IMR-90 (cell line): ENCODE data around the gene SRBD1. TPM values are rescaled to one million over a fixed set of nuclear protein-coding genes. Genes with fewer than 3 reads are reported as not detected.

Experiments
- ATAC-seq: fragments of 200-7000 bp; cut with Tn5 transposase; 2 replicates; pipeline ENCODE4 v1.9.1; 2020; ENCODE audit warnings: low read depth, mild to moderate bottlenecking, moderate library complexity
- BruUV-seq: library from RNA; stranded (reverse); fragments of 400-500 nt; replicated peaks from 2 replicates; lab custom pipeline; 2021; lab: Mats Ljungman, UMichigan
- CTCF ChIA-PET: fragments of 300-600 bp; formaldehyde crosslinking; extraction: SDS; loops from one replicate; lab custom pipeline; 2021; ENCODE audit warnings: antibody characterized with exemption; lab: Yijun Ruan, JAX
- POLR2A ChIA-PET: fragments of 300-600 bp; sonication (Branson Sonifier 250); formaldehyde crosslinking; loops from one replicate; lab custom pipeline; 2022; ENCODE audit warnings: antibody characterized with exemption; ENCODE audit not compliant: unreplicated experiment; lab: Charles Lee
- DNase-seq: peaks from one replicate; pipeline ENCODE4 v3.0.0; 2013
- H2AFZ ChIP-seq: replicated peaks from 2 replicates; pipeline ENCODE3; 2013; ENCODE audit warnings: low read length, mild to moderate bottlenecking; ENCODE audit not compliant: poor library complexity
- H2AK5ac ChIP-seq: 2 replicates; pipeline ENCODE4 v1.6.1; 2013; ENCODE audit warnings: low read depth, low read length, inconsistent platforms
- H2AK9ac ChIP-seq: replicated peaks from 2 replicates; pipeline ENCODE3; 2013; ENCODE audit warnings: mild to moderate bottlenecking, low read depth, low read length, moderate library complexity; ENCODE audit not compliant: poor library complexity
- H2BK120ac ChIP-seq: 2 replicates; pipeline ENCODE4 v1.6.1; 2013; ENCODE audit warnings: low read depth, low read length, inconsistent platforms
- H2BK15ac ChIP-seq: 3 replicates; pipeline ENCODE4 v1.6.1; 2013; ENCODE audit warnings: low read depth, low read length, inconsistent platforms
- H2BK20ac ChIP-seq: 2 replicates; pipeline ENCODE4 v1.6.1; 2013; ENCODE audit warnings: low read depth, mild to moderate bottlenecking, inconsistent platforms, low read length, moderate library complexity
- H2BK5ac ChIP-seq: 2 replicates; pipeline ENCODE4 v1.6.1; 2013; ENCODE audit warnings: mild to moderate bottlenecking, low read depth, low read length, inconsistent platforms; ENCODE audit not compliant: poor library complexity, severe bottlenecking
- H3K14ac ChIP-seq: replicated peaks from 2 replicates; pipeline ENCODE4 v1.6.1; 2013; ENCODE audit warnings: low read depth, low read length, inconsistent platforms
- H3K18ac ChIP-seq: 2 replicates; pipeline ENCODE4 v1.6.1; 2013; ENCODE audit warnings: low read depth, low read length, control low read depth
- H3K23ac ChIP-seq: 2 replicates; pipeline ENCODE4 v1.6.1; 2013; ENCODE audit warnings: low read depth, low read length, inconsistent platforms
- H3K27ac ChIP-seq: 2 replicates; pipeline ENCODE4 v1.5.1; 2013; ENCODE audit warnings: mild to moderate bottlenecking, control low read depth, low read length; ENCODE audit not compliant: insufficient read depth
- H3K27me3 ChIP-seq: 2 replicates; pipeline ENCODE4 v1.6.1; 2013; ENCODE audit warnings: low read length; ENCODE audit not compliant: control insufficient read depth, insufficient read depth
- H3K36me3 ChIP-seq: 2 replicates; pipeline ENCODE4 v1.6.1; 2013; ENCODE audit warnings: low read length, mixed read lengths; ENCODE audit not compliant: control insufficient read depth, insufficient read depth
- H3K4ac ChIP-seq: 2 replicates; pipeline ENCODE4 v1.6.1; 2013; ENCODE audit warnings: low read depth, low read length, inconsistent platforms
- H3K4me1 ChIP-seq: 2 replicates; pipeline ENCODE4 v1.6.1; 2013; ENCODE audit warnings: low read length, mixed read lengths; ENCODE audit not compliant: control insufficient read depth, insufficient read depth
- H3K4me2 ChIP-seq: 2 replicates; pipeline ENCODE4 v1.6.1; 2013; ENCODE audit warnings: low read depth, mild to moderate bottlenecking, control low read depth, low read length, moderate library complexity
- H3K4me3 ChIP-seq: 2 replicates; pipeline ENCODE4 v1.5.1; 2013; ENCODE audit warnings: low read depth, mild to moderate bottlenecking, control low read depth, low read length, moderate library complexity; ENCODE audit not compliant: insufficient read depth
- H3K56ac ChIP-seq: 2 replicates; pipeline ENCODE4 v1.6.1; 2013; ENCODE audit warnings: low read length, inconsistent platforms; ENCODE audit not compliant: insufficient read depth; ENCODE audit errors: extremely low read depth
- H3K79me1 ChIP-seq, 2 experiments: 2 replicates each; pipeline ENCODE4 v1.6.1; 2013; ENCODE audit warnings: low read length in 2 of 2, inconsistent platforms in 1 of 2, low read depth in 1 of 2
- H3K9ac ChIP-seq: 2 replicates; pipeline ENCODE4 v1.6.1; 2013; ENCODE audit warnings: low read depth, low read length, control low read depth
- H3K9me1 ChIP-seq: 2 replicates; pipeline ENCODE4 v1.6.1; 2013; ENCODE audit warnings: low read length, inconsistent platforms; ENCODE audit not compliant: insufficient read depth
- H3K9me3 ChIP-seq: 2 replicates; pipeline ENCODE4 v1.6.1; 2013; ENCODE audit warnings: low read length; ENCODE audit not compliant: control insufficient read depth, insufficient read depth
- H4K20me1 ChIP-seq: 2 replicates; pipeline ENCODE4 v1.6.1; 2013; ENCODE audit warnings: low read length, inconsistent platforms; ENCODE audit not compliant: insufficient read depth
- H4K5ac ChIP-seq: 2 replicates; pipeline ENCODE4 v1.6.1; 2013; ENCODE audit warnings: mild to moderate bottlenecking, low read depth, low read length, control low read depth
- H4K8ac ChIP-seq, 2 experiments: 2 replicates each; pipeline ENCODE4 v1.6.1; 2013; ENCODE audit warnings: low read depth in 2 of 2, low read length in 2 of 2, control low read depth in 1 of 2, inconsistent platforms in 1 of 2
- H4K91ac ChIP-seq: 2 replicates; pipeline ENCODE4 v1.6.1; 2013; ENCODE audit warnings: low read depth, low read length, inconsistent platforms; ENCODE audit not compliant: insufficient read depth
- BHLHE40 ChIP-seq: fragments of 150-350 bp; IDR thresholded peaks from 2 replicates; pipeline ENCODE4 v1.6.1; 2016; ENCODE audit warnings: mild to moderate bottlenecking, low read depth, low read length
- CEBPB ChIP-seq: IDR thresholded peaks from 2 replicates; pipeline ENCODE4 v1.6.1; 2012; ENCODE audit warnings: low read depth, low read length, improper control_type of control experiment
- ELK1 ChIP-seq: fragments of 150-350 bp; IDR thresholded peaks from 2 replicates; pipeline ENCODE4 v1.6.1; 2016; ENCODE audit warnings: low read depth, mild to moderate bottlenecking, low read length, moderate library complexity, borderline replicate concordance
- FOS ChIP-seq: fragments of 150-350 bp; IDR thresholded peaks from 2 replicates; pipeline ENCODE4 v1.6.1; 2016; ENCODE audit warnings: low read depth, low read length
- MAFK ChIP-seq: IDR thresholded peaks from 2 replicates; pipeline ENCODE4 v1.6.1; 2012; ENCODE audit warnings: low read depth, low read length, improper control_type of control experiment
- MAZ ChIP-seq: IDR thresholded peaks from 2 replicates; pipeline ENCODE4 v1.6.1; 2012; ENCODE audit warnings: low read depth, mild to moderate bottlenecking, low read length, improper control_type of control experiment, moderate library complexity, borderline replicate concordance
- MXI1 ChIP-seq: IDR thresholded peaks from 2 replicates; pipeline ENCODE4 v1.6.1; 2012; ENCODE audit warnings: low read depth, mild to moderate bottlenecking, low read length, moderate library complexity, borderline replicate concordance
- POLR2A ChIP-seq: IDR thresholded peaks from 2 replicates; pipeline ENCODE4 v1.6.1; 2012; ENCODE audit warnings: mild to moderate bottlenecking, low read depth, low read length
- RAD21 ChIP-seq: IDR thresholded peaks from 2 replicates; pipeline ENCODE4 v1.6.1; 2012; ENCODE audit warnings: low read length, improper control_type of control experiment
- RCOR1 ChIP-seq: IDR thresholded peaks from 2 replicates; pipeline ENCODE4 v1.6.1; 2012; ENCODE audit warnings: mild to moderate bottlenecking, low read length, improper control_type of control experiment; ENCODE audit not compliant: insufficient replicate concordance
- WGBS, 2 experiments: methylation state at CpG; one replicate each; pipeline versions ENCODE4 v1.1.5 to v1.1.7; 2013; ENCODE audit warnings: missing lambda C conversion rate in 2 of 2; ENCODE audit not compliant: insufficient read length in 1 of 2; ENCODE audit errors: extremely low coverage in 2 of 2; 5-methylcytosine and 5-hydroxymethylcytosine counted together
- dilution Hi-C: fragments of 300-500 bp; cut with HindIII; formaldehyde crosslinking; loops from one replicate; pipeline ENCODE4 v1.14.3; 2018; ENCODE audit warnings: low sequenced_read_pairs; ENCODE audit not compliant: unreplicated experiment
- in situ Hi-C: fragments of 300-500 bp; cut with MboI; formaldehyde crosslinking; loops from 3 replicates; pipeline ENCODE4 v1.14.3; 2019; ENCODE audit warnings: low sequenced_read_pairs, inconsistent platforms, mixed read lengths
- intact Hi-C: fragments of 100-400 bp; cut with micrococcal nuclease; formaldehyde crosslinking; loops from 2 replicates; pipeline ENCODE4 v1.10.0; 2022
- polyA plus RNA-seq, 3 experiments: library from polyadenylated mRNA; depleted of rRNA; stranded (reverse); fragments of >200 nt; gene quantifications; 2 replicates each; pipeline ENCODE4 v1.2.3, GENCODE V29; 2012; ENCODE audit warnings: low replicate concordance in 1 of 3
- total RNA-seq: library from RNA; depleted of rRNA; stranded (reverse); fragments of >200 nt; gene quantifications from 2 replicates; pipeline ENCODE4 v1.2.3, GENCODE V29; 2012
- TF ChIP-seq, protein P1 (sequence below): fragments of 150-350 bp; IDR thresholded peaks from 2 replicates; pipeline ENCODE4 v1.6.1; 2017; ENCODE audit warnings: mild to moderate bottlenecking, antibody characterized with exemption, low read length, low read depth
- TF ChIP-seq, protein P2 (sequence below): conservative IDR thresholded peaks from 2 replicates; pipeline ENCODE4 v1.5.1; 2012; ENCODE audit warnings: mild to moderate bottlenecking, low read depth, low read length, improper control_type of control experiment

SRBD1 gene
- total and polyA plus RNA-seq, 2 of the 4 experiments (the other 2 are of a cell fraction), result 3.5 to 14.7 TPM

- ChIA-PET POLR2A (no interaction called here), CTCF (no interaction called here)
- intact Hi-C loops (loop anchor here (5.0 kb wide), 1 partner anchor 718 kb away; no protein-coding TSS in a partner anchor), in situ Hi-C loops (loop anchor here (25.0 kb wide), 1 partner anchor 678 kb away; no protein-coding TSS in a partner anchor), dilution Hi-C loops (loop anchor here (25.0 kb wide), 1 partner anchor 303 kb away; no protein-coding TSS in a partner anchor)
- no peaks in the 10 kb centered on the region for H3K36me3 ChIP-seq
- H4K20me1 ChIP-seq, result no peaks in the 10 kb centered on the region
- H3K79me1 ChIP-seq, result no peaks in the 10 kb centered on the region
- no peak overlapping the region for H3K23ac ChIP-seq
- H3K27ac ChIP-seq, result no peak overlapping the region
- H3K56ac ChIP-seq, result no peak overlapping the region
- 0 out of 2 replicates have a peak, but pooled peaks cover 2% of the 10 kb centered on the region for H3K9me3 ChIP-seq
- no peak overlapping the region for H2AK9ac ChIP-seq
- no peak for ATAC-seq
- no peak overlapping the region for H2AK5ac ChIP-seq
- H3K4me2 ChIP-seq, result no peak overlapping the region
- H3K4ac ChIP-seq, result no peak overlapping the region
- H2BK5ac ChIP-seq, result no peak overlapping the region
- H3K14ac ChIP-seq, result no peak overlapping the region
- H2AFZ ChIP-seq, result no peak overlapping the region
- no peak overlapping the region for H2BK15ac ChIP-seq
- no peak overlapping the region for H4K91ac ChIP-seq
- no peak overlapping the region for H3K9ac ChIP-seq
- no peak overlapping the region for H3K4me3 ChIP-seq
- DNase-seq, result no peak
- H3K27me3 ChIP-seq, result peaks cover 55% of the 10 kb centered on the region
- H2BK20ac ChIP-seq, result no peak overlapping the region
- H3K4me1 ChIP-seq, result no peaks in the 10 kb centered on the region
- no TSS peak for BruUV-seq
- H4K5ac ChIP-seq, result no peak overlapping the region
- no peaks in the 10 kb centered on the region for H3K9me1 ChIP-seq
- no peak overlapping the region for H3K18ac ChIP-seq
- H4K8ac ChIP-seq, result no peak overlapping the region
- TF ChIP-seq RAD21 (no peak), MAZ (no peak), CEBPB (no peak), MXI1 (no peak), ELK1 (no peak), BHLHE40 (no peak), POLR2A (no peak), MAFK (no peak), FOS (no peak), RCOR1 (no peak)
- TF ChIP-seq, protein P1, sequence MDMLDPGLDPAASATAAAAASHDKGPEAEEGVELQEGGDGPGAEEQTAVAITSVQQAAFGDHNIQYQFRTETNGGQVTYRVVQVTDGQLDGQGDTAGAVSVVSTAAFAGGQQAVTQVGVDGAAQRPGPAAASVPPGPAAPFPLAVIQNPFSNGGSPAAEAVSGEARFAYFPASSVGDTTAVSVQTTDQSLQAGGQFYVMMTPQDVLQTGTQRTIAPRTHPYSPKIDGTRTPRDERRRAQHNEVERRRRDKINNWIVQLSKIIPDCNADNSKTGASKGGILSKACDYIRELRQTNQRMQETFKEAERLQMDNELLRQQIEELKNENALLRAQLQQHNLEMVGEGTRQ, result no peak
- TF ChIP-seq, protein P2, sequence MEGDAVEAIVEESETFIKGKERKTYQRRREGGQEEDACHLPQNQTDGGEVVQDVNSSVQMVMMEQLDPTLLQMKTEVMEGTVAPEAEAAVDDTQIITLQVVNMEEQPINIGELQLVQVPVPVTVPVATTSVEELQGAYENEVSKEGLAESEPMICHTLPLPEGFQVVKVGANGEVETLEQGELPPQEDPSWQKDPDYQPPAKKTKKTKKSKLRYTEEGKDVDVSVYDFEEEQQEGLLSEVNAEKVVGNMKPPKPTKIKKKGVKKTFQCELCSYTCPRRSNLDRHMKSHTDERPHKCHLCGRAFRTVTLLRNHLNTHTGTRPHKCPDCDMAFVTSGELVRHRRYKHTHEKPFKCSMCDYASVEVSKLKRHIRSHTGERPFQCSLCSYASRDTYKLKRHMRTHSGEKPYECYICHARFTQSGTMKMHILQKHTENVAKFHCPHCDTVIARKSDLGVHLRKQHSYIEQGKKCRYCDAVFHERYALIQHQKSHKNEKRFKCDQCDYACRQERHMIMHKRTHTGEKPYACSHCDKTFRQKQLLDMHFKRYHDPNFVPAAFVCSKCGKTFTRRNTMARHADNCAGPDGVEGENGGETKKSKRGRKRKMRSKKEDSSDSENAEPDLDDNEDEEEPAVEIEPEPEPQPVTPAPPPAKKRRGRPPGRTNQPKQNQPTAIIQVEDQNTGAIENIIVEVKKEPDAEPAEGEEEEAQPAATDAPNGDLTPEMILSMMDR, result no peak
- no CpG with 5 or more reads among the region's 5 CpGs for WGBS, 2 experiments
- no peak overlapping the region for H2BK120ac ChIP-seq
These were observed 23.2 kb upstream of the SRBD1 start for GRCh38 chr2:45634223-45634622.
